PC-3 (cell line): Measurements from ENCODE around the gene KAT5. TPM values are rescaled to one million over a fixed set of nuclear protein-coding genes. Genes with fewer than 3 reads are reported as not detected.

ENCODE experiments used
- ATAC-seq: fragments of 200-7000 bp; cut with Tn5 transposase; 2 replicates; pipeline ENCODE4 v1.9.1; 2020; ENCODE audit warnings: mild to moderate bottlenecking, moderate library complexity
- BruUV-seq: library from RNA; stranded (reverse); fragments of 400-500 nt; replicated peaks from 2 replicates; lab custom pipeline; 2021; lab: Mats Ljungman, UMichigan
- CTCF ChIA-PET: fragments of 300-600 bp; sonication (Branson Sonifier 250); formaldehyde crosslinking; loops from one replicate; lab custom pipeline; 2022; ENCODE audit warnings: antibody characterized with exemption; lab: Charles Lee
- POLR2A ChIA-PET: fragments of 300-600 bp; sonication (Branson Sonifier 250); formaldehyde crosslinking; loops from one replicate; lab custom pipeline; 2022; ENCODE audit warnings: antibody characterized with exemption; ENCODE audit not compliant: unreplicated experiment; lab: Charles Lee
- DNase-seq: peaks from one replicate; pipeline ENCODE4 v3.0.0-alpha.2; 2015
- H2AFZ ChIP-seq: fragments of 300-600 bp; sonication (generic); 2 replicates; pipeline ENCODE4 v1.6.0; 2016; ENCODE audit warnings: antibody characterized with exemption, low read length
- H3F3A ChIP-seq: fragments of 300-600 bp; sonication (generic); one replicate; pipeline ENCODE4 v1.6.0; 2017; ENCODE audit warnings: antibody characterized with exemption, low read length, control low read depth, mild to moderate bottlenecking; ENCODE audit not compliant: unreplicated experiment
- H3K27ac ChIP-seq: fragments of 300-600 bp; sonication (generic); 2 replicates; pipeline ENCODE4 v1.5.1; 2016; ENCODE audit warnings: mild to moderate bottlenecking, low read length
- H3K27me3 ChIP-seq: fragments of 300-600 bp; sonication (generic); 2 replicates; pipeline ENCODE4 v1.6.1; 2016; ENCODE audit warnings: low read length, mixed read lengths
- H3K36me3 ChIP-seq: fragments of 300-600 bp; sonication (generic); 2 replicates; pipeline ENCODE4 v1.6.1; 2016; ENCODE audit warnings: low read depth, mixed run types, low read length, mixed read lengths
- H3K4me1 ChIP-seq: fragments of 300-600 bp; sonication (generic); 2 replicates; pipeline ENCODE4 v1.5.1; 2016; ENCODE audit warnings: low read length; ENCODE audit not compliant: insufficient read depth
- H3K4me2 ChIP-seq: fragments of 300-600 bp; sonication (generic); 2 replicates; pipeline ENCODE4 v1.6.0; 2016; ENCODE audit warnings: low read length
- H3K4me3 ChIP-seq: fragments of 300-600 bp; sonication (generic); 2 replicates; pipeline ENCODE4 v1.5.1; 2016; ENCODE audit warnings: mild to moderate bottlenecking, low read length, mixed read lengths
- H3K79me2 ChIP-seq: fragments of 300-600 bp; sonication (generic); 2 replicates; pipeline ENCODE4 v1.6.1; 2017; ENCODE audit warnings: low read length, mixed read lengths
- H3K9ac ChIP-seq: fragments of 300-600 bp; sonication (generic); 2 replicates; pipeline ENCODE4 v1.6.0; 2016; ENCODE audit warnings: mild to moderate bottlenecking, low read length
- H3K9me2 ChIP-seq: fragments of 300-600 bp; sonication (generic); replicated peaks from 2 replicates; pipeline ENCODE4 v1.6.1; 2016; ENCODE audit warnings: mixed run types, low read length, mixed read lengths
- H3K9me3 ChIP-seq: fragments of 300-600 bp; sonication (generic); 2 replicates; pipeline ENCODE4 v1.6.1; 2016; ENCODE audit warnings: low read length, mixed read lengths
- H4K20me1 ChIP-seq: fragments of 300-600 bp; sonication (generic); 2 replicates; pipeline ENCODE4 v1.6.1; 2016; ENCODE audit warnings: low read length, mixed read lengths
- CTCF ChIP-seq: fragments of 300-600 bp; sonication (generic); conservative IDR thresholded peaks from 2 replicates; pipeline ENCODE4 v1.5.1; 2017; ENCODE audit warnings: antibody characterized with exemption, low read depth, mild to moderate bottlenecking, low read length
- EZH2 ChIP-seq: fragments of 300-600 bp; sonication (generic); IDR thresholded peaks from one replicate; pipeline ENCODE4 v1.6.1; 2017; ENCODE audit warnings: antibody characterized with exemption, mild to moderate bottlenecking, low read length; ENCODE audit not compliant: unreplicated experiment
- EZH2phosphoT487 ChIP-seq: fragments of 300-600 bp; sonication (generic); IDR thresholded peaks from 2 replicates; pipeline ENCODE4 v1.6.1; 2018; ENCODE audit warnings: mild to moderate bottlenecking, antibody characterized with exemption, low read length, borderline replicate concordance
- intact Hi-C: fragments of 100-400 bp; cut with micrococcal nuclease; formaldehyde crosslinking; loops from 2 replicates; pipeline ENCODE4 v1.9.0; 2023
- total RNA-seq: library from RNA; depleted of rRNA; stranded (reverse); fragments of >200 nt; gene quantifications from 2 replicates; pipeline ENCODE4 v1.2.3, GENCODE V29; 2014

Gene KAT5
- total RNA-seq, 1 experiment from 2014 or later, result 74.9 TPM

GRCh38 chr11:65696802-65697552, 15.1 kb upstream of the KAT5 start:
- intact Hi-C loops, result no loop called here
- Histone ChIP-seq H3K79me2 (no peaks in the 10 kb centered on the region), H4K20me1 (no peaks in the 10 kb centered on the region), H3K9me3 (no peaks in the 10 kb centered on the region), H3K27me3 (peaks cover 9% of the 10 kb centered on the region; the same call in 1 of the 2 replicates), H3K36me3 (no peaks in the 10 kb centered on the region), H3K4me1 (peaks cover 13% of the 10 kb centered on the region), H3K9ac (no peak overlapping the region), H2AFZ (no peak overlapping the region), H3K27ac (no peak overlapping the region), H3K4me2 (no peak overlapping the region), H3F3A (no peaks in the 10 kb centered on the region), H3K4me3 (no peak overlapping the region), H3K9me2 (no peaks in the 10 kb centered on the region)
- no TSS peak for BruUV-seq
- TF ChIP-seq EZH2phosphoT487 (no peak), CTCF (no peak), EZH2 (no peak)
- POLR2A ChIA-PET, result no interaction called here
- ATAC-seq (no peak), DNase-seq (no peak)
- CTCF ChIA-PET, result no interaction called here

- Histone ChIP-seq H3K27me3 (peaks cover 9% of the 10 kb centered on the region; the same call in 1 of the 2 replicates), H2AFZ (no peak overlapping the region), H3K4me1 (peaks cover 13% of the 10 kb centered on the region), H3K27ac (no peak overlapping the region), H3K9me3 (no peaks in the 10 kb centered on the region), H3K36me3 (no peaks in the 10 kb centered on the region), H3K4me3 (no peak overlapping the region), H3K9ac (no peak overlapping the region), H3K79me2 (no peaks in the 10 kb centered on the region), H4K20me1 (no peaks in the 10 kb centered on the region), H3K4me2 (no peak overlapping the region), H3K9me2 (no peaks in the 10 kb centered on the region), H3F3A (no peaks in the 10 kb centered on the region)
- no peak for ATAC-seq
- TF ChIP-seq EZH2, result no peak
- no peak for TF ChIP-seq EZH2phosphoT487
- TF ChIP-seq CTCF, result no peak
- no TSS peak for BruUV-seq
- DNase-seq, result no peak
- POLR2A ChIA-PET, result no interaction called here
- intact Hi-C loops, result no loop called here
- CTCF ChIA-PET, result no interaction called here
These were observed 13.8 kb upstream of the KAT5 start for GRCh38 chr11:65698205-65698604.

- H3K36me3 ChIP-seq, result no peaks in the 10 kb centered on the region
- ChIA-PET POLR2A (no interaction called here), CTCF (no interaction called here)
- intact Hi-C loops, result no loop called here
- H3K27me3 ChIP-seq, result peaks cover 9% of the 10 kb centered on the region; the same call in 1 of the 2 replicates
- peaks cover 13% of the 10 kb centered on the region for H3K4me1 ChIP-seq
- no peaks in the 10 kb centered on the region for H3K79me2 ChIP-seq
- no peaks in the 10 kb centered on the region for H3F3A ChIP-seq
- no TSS peak for BruUV-seq
- DNase-seq (no peak), ATAC-seq (no peak)
- no peak overlapping the region for H2AFZ ChIP-seq
- H3K9me2 ChIP-seq, result no peaks in the 10 kb centered on the region
- H4K20me1 ChIP-seq, result no peaks in the 10 kb centered on the region
- H3K27ac ChIP-seq, result no peak overlapping the region
- H3K4me2 ChIP-seq, result no peak overlapping the region
- TF ChIP-seq EZH2phosphoT487 (no peak), EZH2 (no peak), CTCF (no peak)
- H3K9ac ChIP-seq, result no peak overlapping the region
- no peak overlapping the region for H3K4me3 ChIP-seq
- no peaks in the 10 kb centered on the region for H3K9me3 ChIP-seq
These were observed 12.7 kb upstream of the KAT5 start for GRCh38 chr11:65699306-65699705.
